HepG2 (cell line): Measurements from ENCODE around the gene SYNE3. TPM values are rescaled to one million over a fixed set of nuclear protein-coding genes. Genes with fewer than 3 reads are reported as not detected.
A peak's percentile ranks its signal among the peaks of the same experiment; 100 is the strongest.

Experiments used
- HMG20B ChIP-seq: conservative IDR thresholded peaks from 2 replicates; pipeline ENCODE4 v1.6.1; 2016; ENCODE audit warnings: missing genetic modification reagents, missing compliant biosample characterization
- KDM3A ChIP-seq: IDR thresholded peaks from 2 replicates; pipeline ENCODE4 v1.6.1; 2018; ENCODE audit warnings: low read depth, missing compliant biosample characterization
- PRMT3 ChIP-seq: sonication (generic); formaldehyde crosslinking; IDR thresholded peaks from 2 replicates; pipeline ENCODE4 v1.8.1; 2022; ENCODE audit warnings: low read depth, mild to moderate bottlenecking, moderate library complexity, missing genetic modification reagents, borderline replicate concordance
- SUZ12 ChIP-seq: fragments of 150-350 bp; IDR thresholded peaks from 2 replicates; pipeline ENCODE4 v1.6.1; 2014; ENCODE audit warnings: low read depth, low read length
- TCF12 ChIP-seq, 2 experiments: fragments of 450-650 bp in 1 of 2; sonication (generic) in 1 of 2; formaldehyde crosslinking in 1 of 2; IDR thresholded peaks; 2 replicates each; pipeline versions ENCODE4 v1.6.1 to v1.8.0; 2017 to 2022; ENCODE audit warnings: antibody characterized with exemption in 1 of 2, mild to moderate bottlenecking in 1 of 2, missing genetic modification reagents in 1 of 2, moderate library complexity in 1 of 2
- ZBTB40 ChIP-seq, 2 experiments: fragments of 450-650 bp in 1 of 2; sonication (generic) in 1 of 2; formaldehyde crosslinking in 1 of 2; IDR thresholded peaks; 2 replicates each; pipeline versions ENCODE4 v1.6.1 to v1.8.0; 2016 to 2022; ENCODE audit warnings: antibody characterized with exemption in 1 of 2, mild to moderate bottlenecking in 1 of 2, missing genetic modification reagents in 1 of 2
- ZNF574 ChIP-seq: sonication (generic); formaldehyde crosslinking; IDR thresholded peaks from 2 replicates; pipeline ENCODE4 v1.4.0; 2020; ENCODE audit warnings: missing genetic modification reagents
- ZNF839 ChIP-seq: sonication (generic); formaldehyde crosslinking; IDR thresholded peaks from 2 replicates; pipeline ENCODE4 v1.4.0; 2020; ENCODE audit warnings: missing genetic modification reagents, mild to moderate bottlenecking, borderline replicate concordance
- polyA plus RNA-seq, 8 experiments: library from polyadenylated mRNA; depleted of rRNA in 3 of 8; stranded (reverse) in 7 of 8; unstranded in 1 of 8; fragments of >200 nt; fragmentation: Illumina TruSeq in 4 of 8; extraction: Trizol in 4 of 8; gene quantifications; 2 replicates each; pipeline versions ENCODE4 v1.2.1 to v1.2.3, GENCODE V29; 2011 to 2016; ENCODE audit warnings: low read depth in 4 of 8, missing spikeins in 1 of 8, mixed read lengths in 1 of 8; ENCODE audit not compliant: insufficient read depth in 1 of 8
- total RNA-seq, 5 experiments: library from RNA; depleted of rRNA; stranded (reverse); fragments of >200 nt; fragmentation: Illumina TruSeq; extraction: Trizol; gene quantifications; 2 replicates each; pipeline ENCODE4 v1.2.3, GENCODE V29; 2016; ENCODE audit warnings: low read depth in 1 of 5
- TF ChIP-seq, protein P1 (sequence below): sonication (generic); formaldehyde crosslinking; IDR thresholded peaks from 2 replicates; pipeline ENCODE4 v1.4.0; 2020; ENCODE audit warnings: mild to moderate bottlenecking, missing genetic modification reagents
- TF ChIP-seq, protein P2 (sequence below): sonication (generic); formaldehyde crosslinking; IDR thresholded peaks from 2 replicates; pipeline ENCODE4 v1.8.1; 2023; ENCODE audit warnings: missing genetic modification reagents, inconsistent platforms, borderline replicate concordance

SYNE3 gene
- total and polyA plus RNA-seq, 2 of the 13 experiments (the other 11 are each of a cell fraction or from before 2014, with no cell fraction given), result 7.8 to 8.0 TPM

- TF ChIP-seq ZNF574 (CRISPR knock-in tag), result peak; percentile 34; the same call in 1 of the 2 replicates
- TF ChIP-seq PRMT3 (CRISPR knock-in tag), result no peak
- no peak for TF ChIP-seq SUZ12
- TF ChIP-seq TCF12 (IDR thresholded peaks at IDR 0.05), result no peak
- peak; percentile 47; the same call in 1 of the 2 replicates for TF ChIP-seq TCF12 (CRISPR knock-in tag; IDR thresholded peaks at IDR 0.05)
- 0 out of 2 replicates have a peak, but pooled peaks have one; percentile 63 for TF ChIP-seq KDM3A (CRISPR knock-in tag)
- TF ChIP-seq, protein P1, sequence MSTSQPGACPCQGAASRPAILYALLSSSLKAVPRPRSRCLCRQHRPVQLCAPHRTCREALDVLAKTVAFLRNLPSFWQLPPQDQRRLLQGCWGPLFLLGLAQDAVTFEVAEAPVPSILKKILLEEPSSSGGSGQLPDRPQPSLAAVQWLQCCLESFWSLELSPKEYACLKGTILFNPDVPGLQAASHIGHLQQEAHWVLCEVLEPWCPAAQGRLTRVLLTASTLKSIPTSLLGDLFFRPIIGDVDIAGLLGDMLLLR (CRISPR knock-in tag), result 0 out of 2 replicates have a peak, but pooled peaks have one; percentile 8
- no peak for TF ChIP-seq ZBTB40 (IDR thresholded peaks at IDR 0.05)
- TF ChIP-seq ZBTB40 (CRISPR knock-in tag; IDR thresholded peaks at IDR 0.05), result no peak
- TF ChIP-seq ZNF839 (CRISPR knock-in tag), result no peak
- TF ChIP-seq, protein P2, sequence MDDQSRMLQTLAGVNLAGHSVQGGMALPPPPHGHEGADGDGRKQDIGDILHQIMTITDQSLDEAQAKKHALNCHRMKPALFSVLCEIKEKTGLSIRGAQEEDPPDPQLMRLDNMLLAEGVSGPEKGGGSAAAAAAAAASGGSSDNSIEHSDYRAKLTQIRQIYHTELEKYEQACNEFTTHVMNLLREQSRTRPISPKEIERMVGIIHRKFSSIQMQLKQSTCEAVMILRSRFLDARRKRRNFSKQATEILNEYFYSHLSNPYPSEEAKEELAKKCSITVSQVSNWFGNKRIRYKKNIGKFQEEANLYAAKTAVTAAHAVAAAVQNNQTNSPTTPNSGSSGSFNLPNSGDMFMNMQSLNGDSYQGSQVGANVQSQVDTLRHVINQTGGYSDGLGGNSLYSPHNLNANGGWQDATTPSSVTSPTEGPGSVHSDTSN (CRISPR knock-in tag), result no peak
- no peak for TF ChIP-seq HMG20B (CRISPR knock-in tag)
Observed at GRCh38 chr14:95515596-95516552, 576 bp downstream of the SYNE3 start (continued).
